Neuron (in vitro differentiated cells): ENCODE data around the gene TENM3.

ENCODE experiments used
- H2AFZ ChIP-seq: one replicate; pipeline ENCODE4 v1.6.1; 2013; ENCODE audit warnings: low read depth, mild to moderate bottlenecking, inconsistent platforms, low read length, moderate library complexity
- H3K27me3 ChIP-seq: one replicate; pipeline ENCODE4 v1.6.1; 2013; ENCODE audit warnings: low read length; ENCODE audit not compliant: insufficient read depth
- H3K36me3 ChIP-seq: one replicate; pipeline ENCODE4 v1.6.1; 2013; ENCODE audit warnings: low read length; ENCODE audit not compliant: insufficient read depth
- H3K4me1 ChIP-seq: one replicate; pipeline ENCODE4 v1.6.1; 2013; ENCODE audit warnings: low read length; ENCODE audit not compliant: insufficient read depth
- H3K4me3 ChIP-seq: 2 replicates; pipeline ENCODE4 v1.5.1; 2013; ENCODE audit warnings: mild to moderate bottlenecking, low read length, moderate library complexity
- H3K9me3 ChIP-seq: one replicate; pipeline ENCODE4 v1.6.1; 2013; ENCODE audit warnings: low read length

TENM3 gene

GRCh38 chr4:182528819-182529218, 285.6 kb downstream of the TENM3 start:
- H3K27me3 ChIP-seq: no peaks in the 10 kb centered on the region
- no peak overlapping the region for H3K4me3 ChIP-seq
- H3K9me3 ChIP-seq: no peaks in the 10 kb centered on the region
- H3K4me1 ChIP-seq: no peaks in the 10 kb centered on the region
- no peaks in the 10 kb centered on the region for H3K36me3 ChIP-seq
- no peak overlapping the region for H2AFZ ChIP-seq

- Histone ChIP-seq H3K4me3 (no peak overlapping the region), H3K27me3 (no peaks in the 10 kb centered on the region), H3K9me3 (no peaks in the 10 kb centered on the region), H2AFZ (no peak overlapping the region), H3K4me1 (peaks cover 3% of the 10 kb centered on the region), H3K36me3 (no peaks in the 10 kb centered on the region)
Observed at GRCh38 chr4:182530451-182530850, 287.2 kb downstream of the TENM3 start.

GRCh38 chr4:182531555-182532162, 288.5 kb downstream of the TENM3 start:
- Histone ChIP-seq H2AFZ (no peak overlapping the region), H3K27me3 (no peaks in the 10 kb centered on the region), H3K4me3 (no peak overlapping the region), H3K4me1 (peaks cover 7% of the 10 kb centered on the region), H3K9me3 (no peaks in the 10 kb centered on the region), H3K36me3 (no peaks in the 10 kb centered on the region)

- Histone ChIP-seq H2AFZ (no peak overlapping the region), H3K9me3 (no peaks in the 10 kb centered on the region), H3K4me3 (no peak overlapping the region), H3K36me3 (no peaks in the 10 kb centered on the region), H3K4me1 (peaks cover 7% of the 10 kb centered on the region), H3K27me3 (no peaks in the 10 kb centered on the region)
Observed at GRCh38 chr4:182532441-182532840, 289.2 kb downstream of the TENM3 start.

GRCh38 chr4:182533964-182534363, 290.8 kb downstream of the TENM3 start:
- Histone ChIP-seq H3K27me3 (no peaks in the 10 kb centered on the region), H3K36me3 (no peaks in the 10 kb centered on the region), H3K4me3 (no peak overlapping the region), H2AFZ (no peak overlapping the region), H3K9me3 (no peaks in the 10 kb centered on the region), H3K4me1 (peaks cover 7% of the 10 kb centered on the region)

- Histone ChIP-seq H2AFZ (no peak overlapping the region), H3K27me3 (no peaks in the 10 kb centered on the region), H3K9me3 (no peaks in the 10 kb centered on the region), H3K4me1 (peaks cover 7% of the 10 kb centered on the region), H3K4me3 (no peak overlapping the region), H3K36me3 (no peaks in the 10 kb centered on the region)
Observed at GRCh38 chr4:182536221-182536811, 293.1 kb downstream of the TENM3 start.

GRCh38 chr4:182537031-182537795, 294.0 kb downstream of the TENM3 start:
- H3K4me3 ChIP-seq: no peak overlapping the region
- peaks cover 7% of the 10 kb centered on the region for H3K4me1 ChIP-seq
- H3K36me3 ChIP-seq: no peaks in the 10 kb centered on the region
- H3K9me3 ChIP-seq: no peaks in the 10 kb centered on the region
- no peak overlapping the region for H2AFZ ChIP-seq
- no peaks in the 10 kb centered on the region for H3K27me3 ChIP-seq

GRCh38 chr4:182538031-182538430, 294.8 kb downstream of the TENM3 start:
- H3K4me3 ChIP-seq: no peak overlapping the region
- H3K36me3 ChIP-seq: no peaks in the 10 kb centered on the region
- H3K9me3 ChIP-seq: peaks cover 2% of the 10 kb centered on the region
- H2AFZ ChIP-seq: no peak overlapping the region
- H3K27me3 ChIP-seq: no peaks in the 10 kb centered on the region
- peaks cover 7% of the 10 kb centered on the region for H3K4me1 ChIP-seq

GRCh38 chr4:182540496-182540895, 297.3 kb downstream of the TENM3 start:
- Histone ChIP-seq H2AFZ (no peak overlapping the region), H3K4me1 (peaks cover 4% of the 10 kb centered on the region), H3K9me3 (peaks cover 3% of the 10 kb centered on the region), H3K36me3 (no peaks in the 10 kb centered on the region), H3K27me3 (no peaks in the 10 kb centered on the region), H3K4me3 (no peak overlapping the region)

- no peak overlapping the region for H2AFZ ChIP-seq
- H3K4me3 ChIP-seq: no peak overlapping the region
Observed at GRCh38 chr4:182547435-182547834, 304.2 kb downstream of the TENM3 start.

GRCh38 chr4:182548156-182548555, 305.0 kb downstream of the TENM3 start:
- Histone ChIP-seq H3K27me3 (no peaks in the 10 kb centered on the region), H3K4me3 (no peak overlapping the region), H3K4me1 (peaks cover 14% of the 10 kb centered on the region), H2AFZ (no peak overlapping the region), H3K9me3 (no peaks in the 10 kb centered on the region), H3K36me3 (no peaks in the 10 kb centered on the region)

More at GRCh38 chr4:182547435-182547834, 304.2 kb downstream of the TENM3 start:
- peaks cover 14% of the 10 kb centered on the region for H3K4me1 ChIP-seq
- no peaks in the 10 kb centered on the region for H3K36me3 ChIP-seq
- H3K9me3 ChIP-seq: peaks cover 3% of the 10 kb centered on the region
- H3K27me3 ChIP-seq: no peaks in the 10 kb centered on the region

- Histone ChIP-seq H3K9me3 (no peaks in the 10 kb centered on the region), H3K4me3 (no peak overlapping the region), H3K36me3 (no peaks in the 10 kb centered on the region), H3K4me1 (peaks cover 21% of the 10 kb centered on the region), H2AFZ (no peak overlapping the region), H3K27me3 (no peaks in the 10 kb centered on the region)
Observed at GRCh38 chr4:182549356-182549755, 306.2 kb downstream of the TENM3 start.

- no peaks in the 10 kb centered on the region for H3K36me3 ChIP-seq
- no peaks in the 10 kb centered on the region for H3K27me3 ChIP-seq
- no peak overlapping the region for H3K4me3 ChIP-seq
- H3K4me1 ChIP-seq: peaks cover 22% of the 10 kb centered on the region
- no peak overlapping the region for H2AFZ ChIP-seq
- peaks cover 2% of the 10 kb centered on the region for H3K9me3 ChIP-seq
Observed at GRCh38 chr4:182552948-182553347, 309.7 kb downstream of the TENM3 start.
